NT2/D1 (cell line): ENCODE results near the gene ZNF235.

Experiments
- SUZ12 ChIP-seq: IDR thresholded peaks from 2 replicates; pipeline ENCODE4 v1.6.1; 2011; ENCODE audit not compliant: insufficient read length, insufficient read depth; ENCODE audit errors: extremely low read depth
- YY1 ChIP-seq: IDR thresholded peaks from 2 replicates; pipeline ENCODE4 v1.6.1; 2011; ENCODE audit not compliant: insufficient read length, insufficient read depth
- ZNF274 ChIP-seq: IDR thresholded peaks from 2 replicates; pipeline ENCODE4 v1.6.1; 2011; ENCODE audit warnings: mild to moderate bottlenecking, low read depth, low read length

GRCh38 chr19:44346556-44346955 lies 41.7 kb upstream of the ZNF235 start:
- no peak for TF ChIP-seq SUZ12
- no peak for TF ChIP-seq YY1
- no peak for TF ChIP-seq ZNF274
